Peyer's patch (tissue), 4 donors: ENCODE results near the gene COPS9.

ENCODE experiments used
- POLR2A ChIP-seq, 2 donors: fragments of 450-650 bp; IDR thresholded peaks; one replicate each; pipeline ENCODE4 v1.5.1; 2017; ENCODE audit warnings: antibody characterized with exemption in 2 of 2, mild to moderate bottlenecking in 2 of 2, moderate library complexity in 2 of 2
- TF ChIP-seq, protein P1 (sequence below), 6 experiments: fragments of 450-650 bp in 4 of 6; fragments of 200-600 bp in 2 of 6; sonication (generic) in 1 of 6; IDR thresholded peaks; one replicate each; pipeline ENCODE4 v1.5.1; 2017 to 2019; ENCODE audit warnings: antibody characterized with exemption in 6 of 6, mild to moderate bottlenecking in 3 of 6, moderate library complexity in 1 of 6

GRCh38 chr2:240138254-240138984 lies 2.3 kb upstream of the COPS9 start:
- TF ChIP-seq, protein P1, sequence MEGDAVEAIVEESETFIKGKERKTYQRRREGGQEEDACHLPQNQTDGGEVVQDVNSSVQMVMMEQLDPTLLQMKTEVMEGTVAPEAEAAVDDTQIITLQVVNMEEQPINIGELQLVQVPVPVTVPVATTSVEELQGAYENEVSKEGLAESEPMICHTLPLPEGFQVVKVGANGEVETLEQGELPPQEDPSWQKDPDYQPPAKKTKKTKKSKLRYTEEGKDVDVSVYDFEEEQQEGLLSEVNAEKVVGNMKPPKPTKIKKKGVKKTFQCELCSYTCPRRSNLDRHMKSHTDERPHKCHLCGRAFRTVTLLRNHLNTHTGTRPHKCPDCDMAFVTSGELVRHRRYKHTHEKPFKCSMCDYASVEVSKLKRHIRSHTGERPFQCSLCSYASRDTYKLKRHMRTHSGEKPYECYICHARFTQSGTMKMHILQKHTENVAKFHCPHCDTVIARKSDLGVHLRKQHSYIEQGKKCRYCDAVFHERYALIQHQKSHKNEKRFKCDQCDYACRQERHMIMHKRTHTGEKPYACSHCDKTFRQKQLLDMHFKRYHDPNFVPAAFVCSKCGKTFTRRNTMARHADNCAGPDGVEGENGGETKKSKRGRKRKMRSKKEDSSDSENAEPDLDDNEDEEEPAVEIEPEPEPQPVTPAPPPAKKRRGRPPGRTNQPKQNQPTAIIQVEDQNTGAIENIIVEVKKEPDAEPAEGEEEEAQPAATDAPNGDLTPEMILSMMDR (IDR thresholded peaks at IDR 0.05), result no peak
- no peak for TF ChIP-seq POLR2A (IDR thresholded peaks at IDR 0.05)
